HL-60 (cell line): ENCODE results near the gene PRR7.

ENCODE experiments used
- CTCF ChIP-seq: IDR thresholded peaks from one replicate; pipeline ENCODE4 v1.5.1; 2011; ENCODE audit warnings: low read length, control low read depth, inconsistent platforms; ENCODE audit not compliant: insufficient read depth
- GABPA ChIP-seq: IDR thresholded peaks from 2 replicates; pipeline ENCODE4 v1.6.1; 2012; ENCODE audit warnings: low read depth
- POLR2AphosphoS5 ChIP-seq: IDR thresholded peaks from 2 replicates; pipeline ENCODE4 v1.6.1; 2012; ENCODE audit warnings: low read depth
- REST ChIP-seq: IDR thresholded peaks from 2 replicates; pipeline ENCODE4 v1.6.1; 2012; ENCODE audit warnings: low read depth; ENCODE audit not compliant: insufficient replicate concordance

GRCh38 chr5:177414481-177414880 lies 32.1 kb upstream of the PRR7 start:
- no peak for TF ChIP-seq CTCF
- no peak for TF ChIP-seq GABPA
- TF ChIP-seq REST = no peak
- no peak for TF ChIP-seq POLR2AphosphoS5
